ENCODE measurements around the gene MIEN1. TPM values are rescaled to one million over a fixed set of nuclear protein-coding genes. Genes with fewer than 3 reads are reported as not detected.
A peak's percentile ranks its signal among the peaks of the same experiment; 100 is the strongest.
"Not testable (repeated sequence)": the region's sequence is repeated elsewhere in the genome, so short reads cannot be mapped to it uniquely, and the experiment has no call there.

MIEN1 gene
- total RNA-seq, 4 donors from 2014 or later: 33.9 to 60.8 (median 52.5) TPM

DNA sequence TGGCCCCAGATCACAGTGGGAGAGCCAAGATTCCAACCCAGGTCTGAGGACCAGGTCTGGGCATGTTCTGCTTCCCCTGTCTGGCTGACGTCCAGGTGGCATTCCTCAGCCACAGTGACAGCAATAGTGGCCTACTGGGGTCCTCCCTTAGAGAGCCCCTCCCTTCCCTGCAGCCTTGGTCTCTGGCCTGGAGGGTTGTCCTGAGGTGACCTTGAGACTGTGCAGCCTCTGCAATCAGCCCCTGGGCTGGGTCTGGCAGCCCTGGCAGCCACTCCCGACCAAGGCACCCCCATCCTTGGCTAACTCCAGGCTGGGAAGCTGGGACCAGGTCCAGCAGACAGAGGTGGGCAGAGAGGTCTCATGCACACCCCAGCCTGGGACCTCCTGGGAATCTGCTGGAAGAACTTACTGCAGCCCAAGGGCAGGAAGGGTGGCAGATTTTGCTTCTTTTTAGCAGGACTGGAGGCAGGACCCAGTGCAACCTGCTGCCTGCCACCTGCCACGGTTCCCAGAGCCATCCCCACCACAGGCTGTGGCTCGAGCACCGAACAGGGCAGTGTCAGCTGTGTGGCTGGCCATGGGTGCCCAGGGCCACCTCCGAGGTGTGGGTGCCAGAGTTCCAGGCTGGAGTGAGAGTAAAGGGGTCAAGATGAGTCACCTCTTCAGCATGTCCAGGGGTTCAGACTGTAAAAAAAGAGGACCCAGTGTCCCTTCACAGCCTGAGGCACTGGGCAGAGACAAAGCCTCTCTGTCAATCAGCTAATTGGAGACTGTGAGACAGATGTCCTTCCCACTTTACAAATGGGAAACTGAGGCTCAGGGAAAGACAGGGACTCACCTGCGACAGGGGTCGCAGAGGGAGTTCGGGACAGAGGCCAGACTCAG lies 20.0 kb upstream of the MIEN1 start:
- TF ChIP-seq CTCF (IDR thresholded peaks at IDR 0.05): no peak
- no peak for DNase-seq (ENCODE audit: low spot score)
- ATAC-seq (ENCODE audit: low FRiP score): no peak

GRCh38 chr17:39748444-39749034 lies 18.2 kb upstream of the MIEN1 start:
- ATAC-seq (ENCODE audit: low FRiP score): not testable (repeated sequence)
- DNase-seq (ENCODE audit: low spot score): peak; percentile 14

DNA sequence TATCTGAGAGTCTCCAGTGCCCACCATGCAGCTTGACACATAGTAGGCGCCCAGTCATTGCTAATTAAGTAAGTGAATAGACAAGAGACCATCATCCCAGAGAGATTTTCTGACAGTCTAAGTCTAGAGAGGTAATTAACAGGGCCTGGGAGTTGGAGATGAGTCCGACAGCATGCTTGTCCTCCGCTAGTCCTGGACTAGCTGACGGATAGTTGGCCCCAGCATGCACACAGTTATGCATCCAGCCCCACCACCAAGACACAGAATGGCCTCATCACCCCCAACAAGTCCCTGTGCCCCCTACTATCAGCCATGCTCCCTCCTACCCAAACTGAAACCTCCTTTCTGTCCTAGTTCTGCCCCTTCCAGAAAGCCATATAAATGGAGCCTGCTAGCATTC lies 17.4 kb upstream of the MIEN1 start:
- DNase-seq (ENCODE audit: low spot score) (no peak), ATAC-seq (ENCODE audit: low FRiP score) (no peak)
- no peak for TF ChIP-seq CTCF (IDR thresholded peaks at IDR 0.05)

GRCh38 chr17:39746145-39746461 lies 15.8 kb upstream of the MIEN1 start:
- TF ChIP-seq CTCF (IDR thresholded peaks at IDR 0.05): no peak
- ATAC-seq (ENCODE audit: low FRiP score) (no peak), DNase-seq (ENCODE audit: low spot score) (no peak)

GRCh38 chr17:39745335-39746144 lies 15.2 kb upstream of the MIEN1 start:
- no peak for DNase-seq (ENCODE audit: low spot score)
- TF ChIP-seq CTCF (IDR thresholded peaks at IDR 0.05): no peak
- no peak for ATAC-seq (ENCODE audit: low FRiP score)

- DNase-seq (ENCODE audit: low spot score): no peak
- no peak for ATAC-seq (ENCODE audit: low FRiP score)
- TF ChIP-seq CTCF (IDR thresholded peaks at IDR 0.05): no peak
These were observed 14.5 kb upstream of the MIEN1 start for GRCh38 chr17:39744836-39745215.

GRCh38 chr17:39744075-39744835 lies 13.9 kb upstream of the MIEN1 start:
- ATAC-seq (ENCODE audit: low FRiP score) (no peak), DNase-seq (ENCODE audit: low spot score) (no peak)
- no peak for TF ChIP-seq CTCF (IDR thresholded peaks at IDR 0.05)

Measured in omental fat pad (tissue), 4 donors.